PFSK-1 (cell line): Measurements from ENCODE around the gene CPA2.

Experiments
- FOXP2 ChIP-seq: optimal IDR thresholded peaks from 2 replicates; pipeline ENCODE3; 2011; ENCODE audit warnings: borderline replicate concordance, control low read depth, inconsistent platforms; ENCODE audit not compliant: insufficient read depth; ENCODE audit errors: extremely low read length, extremely low read depth
- POLR2AphosphoS5 ChIP-seq: IDR thresholded peaks from 2 replicates; pipeline ENCODE4 v1.6.1; 2012; ENCODE audit warnings: low read depth, mild to moderate bottlenecking, control low read depth, low read length, moderate library complexity
- SIN3A ChIP-seq: IDR thresholded peaks from 2 replicates; pipeline ENCODE4 v1.6.1; 2012; ENCODE audit warnings: mild to moderate bottlenecking, low read length, moderate library complexity, borderline replicate concordance; ENCODE audit not compliant: insufficient read depth
- TAF1 ChIP-seq: IDR thresholded peaks from 2 replicates; pipeline ENCODE4 v1.6.1; 2012; ENCODE audit warnings: low read length, control low read depth, borderline replicate concordance; ENCODE audit not compliant: insufficient read depth
- TF ChIP-seq, protein P1 (sequence below), 2 experiments: IDR thresholded peaks; 2 replicates each; pipeline versions ENCODE4 v1.6.1 to v1.8.0; 2011 to 2012; ENCODE audit warnings: low read depth in 2 of 2, low read length in 2 of 2, control low read depth in 1 of 2, inconsistent platforms in 1 of 2, mild to moderate bottlenecking in 1 of 2, moderate library complexity in 1 of 2; ENCODE audit not compliant: insufficient read depth in 1 of 2

Gene CPA2

DNA sequence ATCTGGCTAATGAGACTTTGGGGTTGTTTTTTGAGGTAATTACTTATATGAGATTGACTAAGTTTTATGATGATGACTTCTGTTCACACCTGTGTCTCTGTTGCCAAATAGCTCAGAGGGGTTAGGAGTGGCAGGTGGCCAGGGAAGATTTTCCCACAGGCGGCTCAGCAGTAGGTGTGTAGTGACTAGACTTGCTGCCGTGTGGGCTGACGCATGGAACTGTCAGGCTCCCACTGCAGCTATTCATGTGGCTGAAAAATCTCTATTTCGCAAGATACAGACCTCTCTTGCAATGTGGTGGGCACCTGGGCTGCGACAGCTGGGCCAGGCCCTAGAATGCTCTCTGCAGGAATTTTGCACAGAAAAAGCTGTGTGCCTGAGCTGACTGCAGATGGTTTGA is 27.7 kb downstream of the CPA2 start:
- TF ChIP-seq TAF1 (no peak), POLR2AphosphoS5 (no peak), FOXP2 (no peak), SIN3A (no peak)
- TF ChIP-seq, protein P1, sequence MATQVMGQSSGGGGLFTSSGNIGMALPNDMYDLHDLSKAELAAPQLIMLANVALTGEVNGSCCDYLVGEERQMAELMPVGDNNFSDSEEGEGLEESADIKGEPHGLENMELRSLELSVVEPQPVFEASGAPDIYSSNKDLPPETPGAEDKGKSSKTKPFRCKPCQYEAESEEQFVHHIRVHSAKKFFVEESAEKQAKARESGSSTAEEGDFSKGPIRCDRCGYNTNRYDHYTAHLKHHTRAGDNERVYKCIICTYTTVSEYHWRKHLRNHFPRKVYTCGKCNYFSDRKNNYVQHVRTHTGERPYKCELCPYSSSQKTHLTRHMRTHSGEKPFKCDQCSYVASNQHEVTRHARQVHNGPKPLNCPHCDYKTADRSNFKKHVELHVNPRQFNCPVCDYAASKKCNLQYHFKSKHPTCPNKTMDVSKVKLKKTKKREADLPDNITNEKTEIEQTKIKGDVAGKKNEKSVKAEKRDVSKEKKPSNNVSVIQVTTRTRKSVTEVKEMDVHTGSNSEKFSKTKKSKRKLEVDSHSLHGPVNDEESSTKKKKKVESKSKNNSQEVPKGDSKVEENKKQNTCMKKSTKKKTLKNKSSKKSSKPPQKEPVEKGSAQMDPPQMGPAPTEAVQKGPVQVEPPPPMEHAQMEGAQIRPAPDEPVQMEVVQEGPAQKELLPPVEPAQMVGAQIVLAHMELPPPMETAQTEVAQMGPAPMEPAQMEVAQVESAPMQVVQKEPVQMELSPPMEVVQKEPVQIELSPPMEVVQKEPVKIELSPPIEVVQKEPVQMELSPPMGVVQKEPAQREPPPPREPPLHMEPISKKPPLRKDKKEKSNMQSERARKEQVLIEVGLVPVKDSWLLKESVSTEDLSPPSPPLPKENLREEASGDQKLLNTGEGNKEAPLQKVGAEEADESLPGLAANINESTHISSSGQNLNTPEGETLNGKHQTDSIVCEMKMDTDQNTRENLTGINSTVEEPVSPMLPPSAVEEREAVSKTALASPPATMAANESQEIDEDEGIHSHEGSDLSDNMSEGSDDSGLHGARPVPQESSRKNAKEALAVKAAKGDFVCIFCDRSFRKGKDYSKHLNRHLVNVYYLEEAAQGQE (IDR thresholded peaks at IDR 0.05; ENCODE audit: insufficient read depth in 1 of 2, low read depth in 2 of 2, low read length in 2 of 2) = no peak

GRCh38 chr7:130296221-130296951 is 29.7 kb downstream of the CPA2 start:
- TF ChIP-seq SIN3A (no peak), POLR2AphosphoS5 (no peak), TAF1 (no peak)
- TF ChIP-seq, protein P1 (IDR thresholded peaks at IDR 0.05; ENCODE audit: insufficient read depth in 1 of 2, low read depth in 2 of 2, low read length in 2 of 2) = no peak

- TF ChIP-seq, protein P1 (IDR thresholded peaks at IDR 0.05; ENCODE audit: insufficient read depth in 1 of 2, low read depth in 2 of 2, low read length in 2 of 2) = no peak
- TF ChIP-seq FOXP2 (no peak), SIN3A (no peak), POLR2AphosphoS5 (no peak), TAF1 (no peak)
Observed at GRCh38 chr7:130297628-130298543, 31.2 kb downstream of the CPA2 start.

DNA sequence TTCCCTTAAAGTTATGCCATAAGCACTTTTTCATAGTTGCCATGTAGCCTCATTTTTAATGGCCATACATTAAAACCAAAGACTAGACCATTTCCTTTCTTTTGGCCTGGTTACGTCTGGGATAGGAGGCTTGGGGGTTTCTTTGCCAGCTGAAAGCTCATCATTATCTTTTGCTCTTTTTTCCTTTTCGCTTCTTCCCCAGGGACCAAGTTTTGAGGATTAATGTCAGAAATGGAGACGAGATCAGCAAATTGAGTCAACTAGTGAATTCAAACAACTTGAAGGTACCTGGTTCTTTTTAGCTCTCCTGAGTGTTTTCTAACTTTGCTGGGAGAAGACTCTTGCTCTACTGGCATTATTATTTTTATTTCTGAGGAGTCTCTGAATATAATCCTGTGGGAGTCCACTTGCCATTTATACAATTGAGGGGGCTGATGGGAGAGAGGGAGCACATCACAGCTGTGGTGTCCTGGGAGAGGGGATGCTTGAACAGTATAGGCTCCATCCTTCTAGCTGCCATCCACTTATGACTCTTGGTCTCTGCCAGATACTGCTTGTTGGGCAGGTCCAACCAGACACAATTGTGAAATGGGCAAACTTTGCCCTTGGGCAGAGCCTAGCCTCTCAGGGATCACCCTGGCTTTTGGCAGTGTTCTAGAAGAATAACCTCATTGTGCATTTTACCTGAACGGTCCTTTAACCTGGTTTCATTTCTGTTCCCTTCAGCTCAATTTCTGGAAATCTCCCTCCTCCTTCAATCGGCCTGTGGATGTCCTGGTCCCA is 32.1 kb downstream of the CPA2 start:
- no peak for TF ChIP-seq SIN3A
- TF ChIP-seq POLR2AphosphoS5 = no peak
- TF ChIP-seq TAF1 = no peak
- TF ChIP-seq, protein P1 (IDR thresholded peaks at IDR 0.05; ENCODE audit: insufficient read depth in 1 of 2, low read depth in 2 of 2, low read length in 2 of 2) = no peak
